K562 (cell line): ENCODE measurements around the gene STX17. TPM values are rescaled to one million over a fixed set of nuclear protein-coding genes. Genes with fewer than 3 reads are reported as not detected.
"Not testable (repeated sequence)": the region's sequence is repeated elsewhere in the genome, so short reads cannot be mapped to it uniquely, and the experiment has no call there.

Source experiments
- ATAC-seq: fragments of 200-7000 bp; cut with Tn5 transposase; 3 replicates; pipeline ENCODE4 v1.9.1; 2020; ENCODE audit warnings: moderate library complexity
- BruUV-seq: library from RNA; stranded (reverse); fragments of 400-500 nt; replicated peaks from 2 replicates; lab custom pipeline; 2021; lab: Mats Ljungman, UMichigan
- CTCF ChIA-PET: fragments of 300-600 bp; formaldehyde crosslinking; extraction: SDS; loops from one replicate; lab custom pipeline; 2021; ENCODE audit warnings: low intra/inter-chr PET ratio; lab: Yijun Ruan, JAX
- POLR2A ChIA-PET: fragments of 300-600, 350-650 bp; sonication (Branson Sonifier 250); formaldehyde crosslinking; extraction: SDS; loops from one replicate; lab custom pipeline; 2021; ENCODE audit warnings: antibody characterized with exemption, inconsistent platforms; lab: Yijun Ruan, JAX
- DNase-seq, 4 experiments: peaks; one replicate each; pipeline versions ENCODE4 v3.0.0 to v3.0.0-alpha.2; 2011 to 2018; ENCODE audit warnings: low spot score in 3 of 4, mixed read lengths in 3 of 4; ENCODE audit errors: extremely low read depth in 1 of 4
- FAIRE-seq: peaks from 2 replicates; lab custom pipeline; 2011; peaks lifted over from hg19 to GRCh38; lab: Jason Lieb, UNC
- H2AFZ ChIP-seq: 2 replicates; pipeline ENCODE4 v1.6.0; 2011; ENCODE audit warnings: low read depth, low read length, control low read depth, inconsistent platforms
- H3K27ac ChIP-seq: fragments of 200-600 bp; 3 replicates; pipeline ENCODE4 v1.8.0; 2011; ENCODE audit warnings: low read depth, mild to moderate bottlenecking, control low read depth, inconsistent platforms, low read length, moderate library complexity, mixed read lengths; ENCODE audit errors: extremely low read depth
- H3K27me3 ChIP-seq, 2 experiments: fragments of 300-600 bp in 1 of 2; 2 replicates in 1 of 2; 3 replicates in 1 of 2; pipeline versions ENCODE4 v1.6.0 to v1.8.0; 2011; ENCODE audit warnings: inconsistent platforms in 2 of 2, low read length in 2 of 2, mild to moderate bottlenecking in 1 of 2, mixed read lengths in 1 of 2, moderate library complexity in 1 of 2; ENCODE audit not compliant: control insufficient read depth in 2 of 2, insufficient read depth in 2 of 2
- H3K36me3 ChIP-seq: fragments of 300-600 bp; 3 replicates; pipeline ENCODE4 v1.8.0; 2011; ENCODE audit warnings: mild to moderate bottlenecking, low read length, inconsistent platforms; ENCODE audit not compliant: control insufficient read depth, insufficient read depth
- H3K4me1 ChIP-seq, 2 experiments: fragments of 200-600 bp in 1 of 2; replicated peaks in 1 of 2; 2 replicates in 1 of 2; 3 replicates in 1 of 2; pipeline versions ENCODE4 v1.5.1 to v1.8.0; 2011; ENCODE audit warnings: inconsistent platforms in 2 of 2, low read length in 2 of 2, mild to moderate bottlenecking in 1 of 2, mixed read lengths in 1 of 2, moderate library complexity in 1 of 2; ENCODE audit not compliant: control insufficient read depth in 2 of 2, insufficient read depth in 2 of 2
- H3K4me2 ChIP-seq: 2 replicates; pipeline ENCODE4 v1.6.1; 2011; ENCODE audit warnings: low read length, control low read depth, inconsistent platforms, mixed read lengths; ENCODE audit not compliant: insufficient read depth
- H3K4me3 ChIP-seq: fragments of 200-600 bp; sonication (generic), shearing (Covaris generic); 2 replicates; pipeline ENCODE4 v1.5.1; 2016; ENCODE audit warnings: control low read depth, inconsistent platforms
- H3K79me2 ChIP-seq: fragments of 200-600 bp; 3 replicates; pipeline ENCODE4 v1.8.0; 2011; ENCODE audit warnings: low read length, inconsistent platforms; ENCODE audit not compliant: control insufficient read depth, insufficient read depth
- H3K9ac ChIP-seq, 2 experiments: 2 replicates each; pipeline versions ENCODE4 v1.6.0 to v1.6.1; 2011; ENCODE audit warnings: low read depth in 2 of 2, low read length in 2 of 2, control low read depth in 1 of 2, inconsistent platforms in 1 of 2, mild to moderate bottlenecking in 1 of 2, mixed read lengths in 1 of 2; ENCODE audit not compliant: insufficient read depth in 1 of 2
- H3K9me1 ChIP-seq: one replicate; pipeline ENCODE4 v1.6.0; 2011; ENCODE audit warnings: inconsistent platforms, mild to moderate bottlenecking, low read length, moderate library complexity; ENCODE audit not compliant: control insufficient read depth, insufficient read depth
- H3K9me3 ChIP-seq: replicated peaks from 2 replicates; pipeline ENCODE4 v1.5.1; 2011; ENCODE audit warnings: low read depth, low read length, inconsistent platforms; ENCODE audit not compliant: control insufficient read depth, insufficient read depth
- H4K20me1 ChIP-seq: replicated peaks from 2 replicates; pipeline ENCODE4 v1.6.1; 2011; ENCODE audit warnings: low read length, inconsistent platforms, mixed read lengths; ENCODE audit not compliant: control insufficient read depth, insufficient read depth
- KDM5B ChIP-seq: fragments of 200-600 bp; sonication (generic); IDR thresholded peaks from 2 replicates; pipeline ENCODE4 v1.6.1; 2012; ENCODE audit warnings: low read depth, mild to moderate bottlenecking, moderate library complexity, low read length, control low read depth, inconsistent platforms; ENCODE audit not compliant: insufficient replicate concordance
- NELFE ChIP-seq: IDR thresholded peaks from 2 replicates; pipeline ENCODE4 v1.6.1; 2011; ENCODE audit warnings: mild to moderate bottlenecking; ENCODE audit not compliant: insufficient read depth, insufficient read length
- RBM15 ChIP-seq: fragments of 200-400 bp; formaldehyde crosslinking; IDR thresholded peaks from 2 replicates; pipeline ENCODE4 v1.6.1; 2018; ENCODE audit warnings: mild to moderate bottlenecking, low read length, moderate library complexity; ENCODE audit not compliant: insufficient read depth
- ZNF274 ChIP-seq: IDR thresholded peaks from 2 replicates; pipeline ENCODE4 v1.6.1; 2011; ENCODE audit warnings: low read depth, mild to moderate bottlenecking, low read length, moderate library complexity, borderline replicate concordance
- ZNF507 ChIP-seq: conservative IDR thresholded peaks from 2 replicates; pipeline ENCODE4 v1.6.1; 2017; ENCODE audit warnings: missing genetic modification characterization, missing compliant biosample characterization
- WGBS: fragments of 100-300 bp; shearing (Covaris generic); methylation state at CpG from one replicate; pipeline ENCODE4 v1.1.6; 2016; ENCODE audit warnings: low coverage, mixed read lengths; ENCODE audit not compliant: insufficient coverage; ENCODE audit errors: missing lambda C conversion rate; 5-methylcytosine and 5-hydroxymethylcytosine counted together
- in situ Hi-C: fragments of 300-500 bp; cut with MboI; formaldehyde crosslinking; loops from 4 replicates; pipeline ENCODE4 v1.15.0; 2018; ENCODE audit warnings: inconsistent platforms, mixed read lengths
- intact Hi-C: fragments of 100-400 bp; cut with micrococcal nuclease; formaldehyde crosslinking; loops from 2 replicates; pipeline ENCODE4 v1.14.2; 2022
- polyA plus RNA-seq, 8 experiments: library from polyadenylated mRNA; depleted of rRNA in 4 of 8; stranded (reverse) in 5 of 8; unstranded in 3 of 8; fragments of >200 nt; fragmentation: Nextera tagmentation in 2 of 8; fragmentation: Illumina TruSeq in 1 of 8; extraction: Ambion mirVana in 2 of 8; extraction: Trizol in 1 of 8; gene quantifications; 2 replicates each; pipeline versions ENCODE4 v1.2.1 to v1.2.3, GENCODE V29; 2011 to 2014; ENCODE audit warnings: inconsistent platforms in 1 of 8, missing spikeins in 1 of 8
- total RNA-seq, 7 experiments: library from RNA; depleted of rRNA in 6 of 7; stranded (reverse); fragments of >200 nt in 6 of 7; fragmentation: Illumina TruSeq in 2 of 7; extraction: Trizol in 2 of 7; gene quantifications; 2 replicates each; pipeline versions ENCODE4 v1.2.1 to v1.2.3, GENCODE V29; 2011 to 2021; ENCODE audit warnings: low replicate concordance in 1 of 7

STX17 gene
- total and polyA plus RNA-seq, 9 of the 15 experiments (the other 6 are each of a cell fraction or from before 2014, with no cell fraction given) = 14.4 to 25.1 (median 19.0) TPM

DNA sequence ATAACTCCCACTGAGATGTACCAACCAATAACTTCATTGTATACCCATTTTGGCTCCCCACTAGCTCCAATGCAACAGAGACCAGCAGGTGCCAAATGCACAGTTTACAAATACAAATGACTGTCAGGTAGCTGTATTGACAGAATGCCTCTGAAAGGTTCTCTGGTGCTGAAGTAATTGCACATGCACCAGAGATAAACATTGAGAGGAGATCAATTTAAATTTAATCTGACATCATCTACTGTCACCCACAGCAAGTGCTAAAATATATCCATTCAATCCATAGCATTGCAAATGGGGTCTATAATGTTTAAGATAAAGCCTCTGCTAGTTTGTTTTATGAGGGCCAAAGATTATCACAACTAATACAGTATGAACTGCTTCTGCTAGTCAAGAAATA lies 80.2 kb downstream of the STX17 start:
- Histone ChIP-seq H3K9ac (no peak overlapping the region), H3K9me3 (0 out of 2 replicates have a peak, but pooled peaks cover 2% of the 10 kb centered on the region), H3K27me3 (no peaks in the 10 kb centered on the region), H3K79me2 (no peaks in the 10 kb centered on the region), H3K36me3 (peaks cover 7% of the 10 kb centered on the region), H3K4me3 (no peak overlapping the region), H3K4me1 (no peaks in the 10 kb centered on the region), H3K27ac (no peak overlapping the region), H3K9me1 (no peaks in the 10 kb centered on the region), H2AFZ (no peak overlapping the region), H4K20me1 (no peaks in the 10 kb centered on the region), H3K4me2 (no peak overlapping the region)
- intact Hi-C loops = loop anchor here (10.0 kb wide), 1 partner anchor 802 kb away; no protein-coding TSS in a partner anchor
- CTCF ChIA-PET = interaction anchor here (0.6 kb wide), 1 partner anchor 24 kb away, joined by 3 read pairs; no protein-coding TSS in a partner anchor
- no peak for ATAC-seq
- no peak for DNase-seq
- POLR2A ChIA-PET = interaction anchor here (0.7 to 1.6 kb wide), 2 partner anchors 9 to 1221 kb away, joined by 4 to 7 read pairs; no protein-coding TSS in a partner anchor
- peak; percentile 19 for FAIRE-seq
- in situ Hi-C loops = no loop called here
- BruUV-seq = no TSS peak
- TF ChIP-seq NELFE = no peak
- TF ChIP-seq KDM5B = no peak
- no peak for TF ChIP-seq ZNF274
- TF ChIP-seq RBM15 = no peak

DNA sequence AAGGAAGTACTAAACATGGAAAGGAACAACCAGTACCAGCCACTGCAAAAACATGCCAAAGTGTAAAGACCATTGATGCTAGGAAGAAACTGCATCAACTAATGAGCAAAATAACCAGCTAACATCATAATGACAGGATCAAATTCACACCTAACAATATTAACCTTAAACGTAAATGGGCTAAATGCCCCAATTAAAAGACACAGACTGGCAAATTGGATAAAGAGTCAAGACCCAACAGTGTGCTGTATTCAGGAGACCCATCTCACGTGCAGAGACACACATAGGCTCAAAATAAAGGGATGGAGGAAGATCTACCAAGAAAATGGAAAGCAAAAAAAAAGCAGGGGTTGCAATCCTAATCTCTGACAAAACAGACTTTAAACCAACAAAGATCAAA lies 84.1 kb downstream of the STX17 start:
- POLR2A ChIA-PET, BruUV-seq, H3K9ac ChIP-seq, DNase-seq, H3K36me3 ChIP-seq, H3K4me3 ChIP-seq, H3K4me2 ChIP-seq, ATAC-seq, H3K9me3 ChIP-seq, H3K9me1 ChIP-seq, H3K4me1 ChIP-seq, CTCF ChIA-PET, H3K79me2 ChIP-seq, H2AFZ ChIP-seq, in situ Hi-C loops, FAIRE-seq, intact Hi-C loops, H4K20me1 ChIP-seq, H3K27ac ChIP-seq, H3K27me3 ChIP-seq: not testable (repeated sequence)
- TF ChIP-seq ZNF507 = peak; percentile 83
- WGBS = 67% methylated on average over 1 of the region's 2 CpGs
